Peyer's patch (tissue), 4 donors: ENCODE data around the gene PAX2.

Experiments
- POLR2A ChIP-seq, 2 donors: fragments of 450-650 bp; IDR thresholded peaks; one replicate each; pipeline ENCODE4 v1.5.1; 2017; ENCODE audit warnings: antibody characterized with exemption in 2 of 2, mild to moderate bottlenecking in 2 of 2, moderate library complexity in 2 of 2
- TF ChIP-seq, protein P1 (sequence below), 6 experiments: fragments of 450-650 bp in 4 of 6; fragments of 200-600 bp in 2 of 6; sonication (generic) in 1 of 6; IDR thresholded peaks; one replicate each; pipeline ENCODE4 v1.5.1; 2017 to 2019; ENCODE audit warnings: antibody characterized with exemption in 6 of 6, mild to moderate bottlenecking in 3 of 6, moderate library complexity in 1 of 6

DNA sequence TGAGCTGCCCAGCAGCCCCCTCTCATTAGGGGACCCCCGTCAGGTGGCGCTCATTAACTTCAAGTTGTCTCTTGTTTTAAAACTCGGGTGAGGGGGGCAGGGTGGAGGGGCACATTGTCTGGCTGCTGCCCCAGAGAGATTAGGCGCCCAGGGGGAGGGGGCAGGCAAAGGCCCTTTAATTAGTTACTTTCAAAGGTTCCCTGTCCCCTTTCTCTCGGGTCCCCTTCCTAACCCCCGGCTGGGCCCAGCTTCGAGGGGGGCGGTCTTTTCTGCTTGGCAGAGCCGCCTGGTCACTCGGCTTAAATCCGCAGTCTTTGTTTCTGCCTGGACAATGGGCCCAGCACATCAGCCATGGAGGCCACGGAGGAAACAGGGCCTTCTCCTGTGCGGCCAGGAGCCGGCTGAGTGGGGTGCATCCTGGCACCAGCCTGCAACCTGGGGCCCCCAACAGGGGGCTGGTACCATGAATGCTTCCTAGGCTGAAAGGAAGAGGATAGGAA lies 128.5 kb downstream of the PAX2 start:
- TF ChIP-seq, protein P1, sequence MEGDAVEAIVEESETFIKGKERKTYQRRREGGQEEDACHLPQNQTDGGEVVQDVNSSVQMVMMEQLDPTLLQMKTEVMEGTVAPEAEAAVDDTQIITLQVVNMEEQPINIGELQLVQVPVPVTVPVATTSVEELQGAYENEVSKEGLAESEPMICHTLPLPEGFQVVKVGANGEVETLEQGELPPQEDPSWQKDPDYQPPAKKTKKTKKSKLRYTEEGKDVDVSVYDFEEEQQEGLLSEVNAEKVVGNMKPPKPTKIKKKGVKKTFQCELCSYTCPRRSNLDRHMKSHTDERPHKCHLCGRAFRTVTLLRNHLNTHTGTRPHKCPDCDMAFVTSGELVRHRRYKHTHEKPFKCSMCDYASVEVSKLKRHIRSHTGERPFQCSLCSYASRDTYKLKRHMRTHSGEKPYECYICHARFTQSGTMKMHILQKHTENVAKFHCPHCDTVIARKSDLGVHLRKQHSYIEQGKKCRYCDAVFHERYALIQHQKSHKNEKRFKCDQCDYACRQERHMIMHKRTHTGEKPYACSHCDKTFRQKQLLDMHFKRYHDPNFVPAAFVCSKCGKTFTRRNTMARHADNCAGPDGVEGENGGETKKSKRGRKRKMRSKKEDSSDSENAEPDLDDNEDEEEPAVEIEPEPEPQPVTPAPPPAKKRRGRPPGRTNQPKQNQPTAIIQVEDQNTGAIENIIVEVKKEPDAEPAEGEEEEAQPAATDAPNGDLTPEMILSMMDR (IDR thresholded peaks at IDR 0.05), result no peak
- TF ChIP-seq POLR2A (IDR thresholded peaks at IDR 0.05), result no peak
